ENCODE results near the gene TMEM184B. TPM values are rescaled to one million over a fixed set of nuclear protein-coding genes. Genes with fewer than 3 reads are reported as not detected.
"Not testable (repeated sequence)": the region's sequence is repeated elsewhere in the genome, so short reads cannot be mapped to it uniquely, and the experiment has no call there.

Gene TMEM184B
- polyA plus RNA-seq, 4 donors: 37.9 to 48.7 (median 39.8) TPM

- DNase-seq (ENCODE audit: low read depth in 4 of 4, low spot score in 2 of 4): no peak
Measured at GRCh38 chr22:38189104-38189503, 83.7 kb downstream of the TMEM184B start.

- no peak for DNase-seq (ENCODE audit: low read depth in 4 of 4, low spot score in 2 of 4)
Measured at GRCh38 chr22:38187413-38188212, 85.2 kb downstream of the TMEM184B start.

- DNase-seq (ENCODE audit: low read depth in 4 of 4, low spot score in 2 of 4): no peak
Measured at GRCh38 chr22:38186429-38186828, 86.4 kb downstream of the TMEM184B start.

GRCh38 chr22:38184788-38185187 is 88.0 kb downstream of the TMEM184B start:
- no peak for DNase-seq (ENCODE audit: low read depth in 4 of 4, low spot score in 2 of 4)

GRCh38 chr22:38181453-38182200 is 91.2 kb downstream of the TMEM184B start, which contains the start of gene PLA2G6:
PLA2G6 (minus strand) TSS chr22:38181830; CDS start chr22:38169426, 12,404 bp downstream.
- DNase-seq (ENCODE audit: low read depth in 4 of 4, low spot score in 2 of 4): peak; percentile 90 to 97 (median 94)

- no peak for DNase-seq (ENCODE audit: low read depth in 4 of 4, low spot score in 2 of 4)
Measured at GRCh38 chr22:38180841-38181452, 91.9 kb downstream of the TMEM184B start.

- DNase-seq (ENCODE audit: low read depth in 4 of 4, low spot score in 2 of 4): not testable (repeated sequence)
Measured at GRCh38 chr22:38178605-38178937, 94.2 kb downstream of the TMEM184B start.

- no peak for DNase-seq (ENCODE audit: low read depth in 4 of 4, low spot score in 2 of 4)
Measured at GRCh38 chr22:38177926-38178604, 94.7 kb downstream of the TMEM184B start.

GRCh38 chr22:38177571-38177925 is 95.3 kb downstream of the TMEM184B start:
- not testable (repeated sequence) for DNase-seq (ENCODE audit: low read depth in 4 of 4, low spot score in 2 of 4)

GRCh38 chr22:38177044-38177443 is 95.8 kb downstream of the TMEM184B start:
- no peak for DNase-seq (ENCODE audit: low read depth in 4 of 4, low spot score in 2 of 4)

GRCh38 chr22:38176170-38176741 is 96.6 kb downstream of the TMEM184B start:
- no peak for DNase-seq (ENCODE audit: low read depth in 4 of 4, low spot score in 2 of 4)

- no peak for DNase-seq (ENCODE audit: low read depth in 4 of 4, low spot score in 2 of 4)
Measured at GRCh38 chr22:38175206-38176118, 97.3 kb downstream of the TMEM184B start.

- DNase-seq (ENCODE audit: low read depth in 4 of 4, low spot score in 2 of 4): no peak
Measured at GRCh38 chr22:38174626-38175025, 98.2 kb downstream of the TMEM184B start.

GRCh38 chr22:38173641-38173906 is 99.2 kb downstream of the TMEM184B start:
- no peak for DNase-seq (ENCODE audit: low read depth in 4 of 4, low spot score in 2 of 4)

GRCh38 chr22:38172832-38173640 is 99.8 kb downstream of the TMEM184B start:
- DNase-seq (ENCODE audit: low read depth in 4 of 4, low spot score in 2 of 4): no peak

- no peak for DNase-seq (ENCODE audit: low read depth in 4 of 4, low spot score in 2 of 4)
Measured at GRCh38 chr22:38171927-38172831, 100.6 kb downstream of the TMEM184B start.

- no peak for DNase-seq (ENCODE audit: low read depth in 4 of 4, low spot score in 2 of 4)
Measured at GRCh38 chr22:38170469-38170868, 102.3 kb downstream of the TMEM184B start.
